Fibroblast of skin of scalp (primary cell): ENCODE results near the gene ITPKA. TPM values are rescaled to one million over a fixed set of nuclear protein-coding genes. Genes with fewer than 3 reads are reported as not detected.
"Not testable (repeated sequence)": the region's sequence is repeated elsewhere in the genome, so short reads cannot be mapped to it uniquely, and the experiment has no call there.

Experiments used
- DNase-seq: peaks from one replicate; pipeline ENCODE4 v3.0.0-alpha.2; 2013
- polyA plus RNA-seq, 2 experiments: library from polyadenylated mRNA; unstranded; fragments of 120-200 nt; gene quantifications; one replicate each; pipeline ENCODE4 v1.2.1, GENCODE V29; 2013; ENCODE audit not compliant: insufficient read length in 2 of 2

ITPKA gene
- 0.53 TPM for polyA plus RNA-seq (2013, experiment 1 of 2; ENCODE audit: insufficient read length)
- 0.38 TPM for polyA plus RNA-seq (2013, experiment 2 of 2; ENCODE audit: insufficient read length)

DNA sequence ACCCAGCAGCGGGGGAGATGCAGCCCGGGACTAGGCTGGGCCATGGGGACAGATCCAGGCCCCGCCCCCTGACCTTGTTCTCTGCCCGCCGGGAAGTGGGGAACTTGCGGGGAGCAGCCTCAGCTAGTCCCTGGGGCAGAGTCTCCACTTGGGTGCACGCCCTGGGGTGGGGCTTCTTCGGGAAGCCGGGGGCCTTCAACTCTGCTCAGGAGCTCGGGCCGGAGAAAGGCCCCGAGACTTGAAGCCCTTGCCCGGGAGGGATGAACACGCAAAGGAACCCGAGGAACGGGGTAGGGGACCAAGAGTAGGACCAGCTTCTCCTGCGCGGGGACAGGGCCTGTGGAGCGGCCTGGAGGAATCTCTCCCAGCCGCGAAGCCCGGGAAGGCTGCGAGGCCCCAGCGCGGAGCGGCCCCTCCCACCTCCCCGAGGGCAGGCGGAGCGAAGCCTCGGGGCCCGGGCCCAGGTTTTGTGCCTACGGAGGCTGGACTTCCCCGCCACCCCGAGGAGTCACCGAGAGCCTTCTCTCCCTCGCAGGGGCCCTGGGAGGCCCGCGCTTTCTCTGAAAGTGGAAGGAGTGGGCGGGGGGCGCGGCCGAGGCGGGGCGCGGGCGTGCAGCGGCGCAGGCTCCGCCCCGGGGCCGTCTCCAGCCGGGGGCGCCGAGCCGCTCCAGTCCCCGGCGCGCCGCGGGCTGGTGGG lies at the start of gene ITPKA:
Gene ITPKA, plus strand, starts transcription at position 670 of the 697 bp plus-strand sequence. CDS start 54 bp downstream, outside the sequence.
- DNase-seq, result peak; percentile 55

GRCh38 chr15:41445399-41445798 lies 48.3 kb upstream of the ITPKA start:
- no peak for DNase-seq

- no peak for DNase-seq
Measured at GRCh38 chr15:41462084-41462795, 31.4 kb upstream of the ITPKA start.

DNA sequence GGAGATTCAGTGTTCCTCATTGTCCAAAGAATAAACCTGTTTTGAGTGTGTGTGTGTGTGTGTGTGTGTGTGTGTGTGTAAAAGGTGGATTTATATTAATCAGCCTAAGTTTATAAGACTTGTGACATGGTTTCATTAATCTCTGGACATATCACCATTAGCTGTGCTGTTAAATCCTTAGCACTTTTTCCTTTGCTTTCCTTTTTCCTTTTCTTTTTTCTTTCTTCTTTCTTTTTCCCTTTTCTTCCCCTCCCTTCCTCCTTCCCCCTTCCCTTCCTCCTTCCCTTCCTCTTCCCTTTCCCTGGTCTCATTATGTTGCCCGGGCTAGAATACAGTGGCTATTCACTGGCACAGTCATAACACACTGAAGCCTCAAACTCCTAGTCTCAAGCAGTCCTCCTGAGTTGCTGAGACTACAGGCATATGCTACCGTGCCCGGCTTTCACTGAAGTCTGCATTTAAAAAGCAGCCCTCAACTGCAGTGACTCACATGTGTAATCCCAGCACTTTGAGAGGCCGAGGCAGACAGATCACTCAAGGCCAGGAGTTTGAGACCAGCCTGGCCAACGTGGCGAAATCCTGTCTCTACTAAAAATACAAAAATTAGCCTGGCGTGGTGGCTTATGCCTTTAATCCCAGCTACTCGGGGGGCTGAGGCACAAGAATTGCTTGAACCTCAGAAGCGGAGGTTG lies 28.6 kb upstream of the ITPKA start:
- DNase-seq, result no peak

DNA sequence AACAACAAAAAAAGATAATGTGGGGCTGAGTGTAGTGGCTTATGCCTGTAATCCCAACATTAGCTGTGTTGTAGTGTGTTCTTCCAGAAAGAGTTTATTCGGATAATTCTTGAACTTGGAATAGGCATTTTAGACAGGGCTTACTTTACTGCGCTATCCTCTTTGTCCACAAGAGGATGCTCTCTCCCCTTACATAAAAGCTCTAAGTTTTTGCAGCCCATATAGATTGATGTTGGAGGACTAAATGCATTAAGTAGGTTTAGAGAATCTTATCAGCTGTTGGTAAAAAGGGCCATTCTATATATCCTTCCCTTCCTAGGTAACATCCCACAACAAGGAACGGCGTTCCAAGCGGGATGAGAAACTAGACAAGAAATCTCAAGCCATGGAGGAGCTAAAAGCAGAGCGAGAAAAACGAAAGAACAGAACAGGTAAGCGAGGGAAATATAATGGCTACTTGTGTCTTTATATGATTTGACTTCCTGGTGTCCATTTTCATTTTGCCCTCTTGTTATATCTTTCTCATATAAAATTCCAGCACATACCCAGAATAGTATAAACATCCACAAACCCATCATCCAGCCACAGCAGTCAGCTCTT lies 27.8 kb upstream of the ITPKA start:
- DNase-seq, result peak; percentile 56

- no peak for DNase-seq
Measured at GRCh38 chr15:41466711-41467110, 27.0 kb upstream of the ITPKA start.

DNA sequence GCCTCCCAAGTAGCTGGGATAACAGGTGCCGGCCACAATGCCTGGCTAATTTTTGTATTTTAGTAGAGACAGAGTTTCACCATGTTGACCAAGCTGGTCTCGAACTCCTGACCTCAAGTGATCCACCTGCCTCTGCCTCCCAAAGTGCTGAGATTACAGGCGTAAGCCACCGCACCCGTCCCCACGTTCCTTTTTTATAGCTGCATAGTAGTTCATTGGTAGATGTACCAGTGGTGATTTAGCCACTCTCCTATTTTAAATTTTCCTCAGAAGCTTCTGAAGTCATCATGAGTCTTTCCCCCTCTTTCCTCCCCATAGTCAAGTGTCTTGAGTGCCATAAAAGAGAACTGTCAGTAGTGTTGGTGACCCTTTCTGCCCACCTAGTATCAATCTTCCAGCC lies 24.0 kb upstream of the ITPKA start:
- not testable (repeated sequence) for DNase-seq

GRCh38 chr15:41473418-41473817 lies 20.3 kb upstream of the ITPKA start:
- DNase-seq, result no peak

DNA sequence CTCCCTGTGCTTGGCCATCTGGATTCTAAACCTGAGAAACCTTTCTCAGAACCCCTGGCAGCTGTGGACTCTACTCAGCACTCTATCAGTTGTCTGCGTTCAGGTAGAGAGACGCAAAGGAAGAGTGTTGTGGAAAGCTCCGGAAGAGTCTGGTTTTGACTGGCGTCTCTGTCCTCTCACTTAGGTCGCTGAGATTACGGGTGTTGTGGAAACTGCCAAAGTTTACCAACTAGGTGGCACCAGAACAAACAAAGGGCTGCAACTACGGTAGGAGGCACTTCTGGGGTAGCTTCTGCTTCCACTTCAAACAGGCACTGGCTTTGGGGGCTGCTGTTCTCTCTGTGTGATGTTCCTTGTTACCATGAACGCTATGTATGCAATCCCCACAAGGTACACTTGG lies 19.2 kb upstream of the ITPKA start:
- no peak for DNase-seq

DNA sequence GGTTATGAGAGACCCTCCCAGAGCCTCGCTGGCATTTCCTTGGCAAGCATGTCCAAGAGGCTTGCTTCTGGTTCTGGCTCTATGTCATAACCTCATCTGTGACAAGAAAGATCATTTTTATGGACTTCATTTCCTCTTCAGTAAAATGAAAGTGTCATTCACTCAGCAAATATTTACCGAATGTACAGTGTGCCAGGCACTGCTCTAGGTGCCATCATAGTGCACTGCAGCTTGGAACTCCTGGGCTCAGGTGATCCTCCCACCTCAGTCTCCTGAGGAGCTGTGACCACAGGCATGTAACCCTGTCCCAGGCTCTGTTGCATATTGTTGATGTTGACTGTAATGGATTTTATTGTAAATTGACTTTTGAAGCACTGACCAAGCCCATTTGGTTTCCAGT lies 18.7 kb upstream of the ITPKA start:
- DNase-seq, result no peak

GRCh38 chr15:41476416-41477048 lies 17.1 kb upstream of the ITPKA start:
- no peak for DNase-seq

GRCh38 chr15:41480396-41481140 lies 13.1 kb upstream of the ITPKA start:
- DNase-seq, result no peak

- no peak for DNase-seq
Measured at GRCh38 chr15:41482110-41482877, 11.4 kb upstream of the ITPKA start.

DNA sequence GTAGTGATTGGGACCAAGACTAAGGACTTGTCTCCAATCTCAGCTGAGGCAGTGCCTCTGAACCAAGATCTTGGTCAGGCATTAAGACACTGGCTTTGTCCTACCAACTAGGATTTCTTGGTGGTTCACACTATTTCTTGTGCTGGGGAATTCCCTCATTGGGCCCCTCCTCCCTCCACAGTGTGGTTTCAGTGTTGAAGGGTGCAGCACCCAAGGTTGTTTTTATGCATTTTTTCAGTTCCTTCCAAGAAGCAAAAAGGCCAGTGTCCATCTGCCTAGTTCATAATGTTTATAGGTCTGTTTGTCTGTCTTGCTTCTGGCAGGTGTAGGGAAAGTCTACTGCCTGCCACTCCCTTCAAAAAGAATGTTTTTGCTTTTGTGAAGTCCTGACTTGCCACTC lies 10.6 kb upstream of the ITPKA start:
- DNase-seq, result no peak

DNA sequence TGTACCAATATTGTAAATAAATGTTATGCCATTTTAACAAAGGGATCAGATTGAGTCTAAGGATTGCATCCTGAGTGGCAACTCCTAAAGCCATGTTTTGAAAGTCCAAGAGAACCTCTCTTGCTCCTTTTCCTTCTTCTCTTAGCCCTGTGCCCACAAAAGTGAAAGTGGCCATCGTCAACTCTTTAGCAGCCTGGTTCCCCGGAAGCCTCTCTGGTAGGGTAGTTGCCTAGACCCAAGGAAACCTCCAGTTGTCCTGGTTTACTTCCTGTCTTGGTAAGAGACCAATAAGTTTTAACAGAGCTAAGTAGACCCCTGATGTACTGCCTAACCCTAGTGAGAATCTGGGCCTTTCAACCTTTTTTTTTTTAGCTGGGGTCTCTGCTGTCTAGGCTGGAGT lies 10.2 kb upstream of the ITPKA start:
- DNase-seq, result no peak

- DNase-seq, result no peak
Measured at GRCh38 chr15:41484937-41485625, 8.6 kb upstream of the ITPKA start.

DNA sequence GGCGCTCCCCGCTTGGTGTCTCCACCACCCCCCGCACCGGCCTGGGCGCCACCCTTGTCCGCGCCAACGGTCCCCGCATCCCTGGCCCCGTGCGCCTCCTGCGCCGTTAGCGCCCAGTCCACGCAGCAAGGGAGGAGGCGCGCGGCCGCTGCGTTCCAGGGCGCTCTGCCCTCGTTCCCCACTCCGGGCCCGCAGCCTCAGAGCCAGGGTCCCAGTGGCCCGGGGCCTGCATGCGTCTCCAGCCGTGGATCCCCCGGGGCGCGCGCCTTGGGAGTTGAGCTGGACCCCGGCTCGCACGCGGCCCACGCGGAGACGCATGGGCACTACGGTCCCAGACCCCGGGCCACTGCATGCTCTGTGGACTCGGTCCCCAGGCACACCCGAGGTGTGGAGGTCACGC lies 7.4 kb upstream of the ITPKA start:
- DNase-seq, result no peak

DNA sequence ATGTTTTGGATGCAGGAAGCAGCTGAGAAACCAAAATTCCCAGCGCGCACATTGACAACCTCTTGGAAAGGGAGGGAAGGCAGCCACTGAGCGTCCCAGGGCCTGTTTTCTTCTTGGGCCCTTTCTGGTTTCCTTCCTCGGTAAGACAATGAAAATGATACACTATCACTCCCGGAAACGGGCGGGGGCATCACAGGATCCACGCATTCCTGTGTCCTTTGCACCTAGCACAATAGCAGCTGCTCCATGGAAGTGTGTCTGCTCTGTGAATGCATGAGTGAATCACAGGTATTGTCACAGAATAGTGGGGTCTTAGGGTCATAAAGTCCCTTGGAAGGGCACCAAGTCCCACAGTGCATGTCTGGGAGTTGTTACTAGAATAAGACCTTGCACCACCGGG lies 6.3 kb upstream of the ITPKA start:
- no peak for DNase-seq

GRCh38 chr15:41487802-41488201 lies 5.9 kb upstream of the ITPKA start:
- DNase-seq, result peak; percentile 30

GRCh38 chr15:41489641-41490040 lies 4.0 kb upstream of the ITPKA start:
- no peak for DNase-seq
